ENCODE measurements around the gene TSKS.

TSKS gene

GRCh38 chr19:49764341-49764740 is 1.2 kb upstream of the TSKS start:
- ChIA-PET CTCF (interaction anchor here (0.6 kb wide), 1 partner anchor 47 kb away, joined by 4 read pairs; no protein-coding TSS in a partner anchor), POLR2A (ENCODE audit: low non-redundant PET) (no interaction called here)
- no peak for TF ChIP-seq CTCF (conservative IDR thresholded peaks at IDR 0.05; ENCODE audit: low read depth)
- no peak for DNase-seq (ENCODE audit: low spot score)
- peak overlapping the region; percentile 96 for H3K27ac ChIP-seq

- H3K27ac ChIP-seq, result peak overlapping the region; percentile 96
- ChIA-PET CTCF (interaction anchor here (0.6 kb wide), 1 partner anchor 10 kb away, joined by 3 read pairs; no protein-coding TSS in a partner anchor), POLR2A (ENCODE audit: low non-redundant PET) (no interaction called here)
- TF ChIP-seq CTCF (conservative IDR thresholded peaks at IDR 0.05; ENCODE audit: low read depth), result no peak
- DNase-seq (ENCODE audit: low spot score), result no peak
These were observed 1.3 kb downstream of the TSKS start for GRCh38 chr19:49761625-49762311.

GRCh38 chr19:49761249-49761624 is 1.9 kb downstream of the TSKS start:
- peak overlapping the region; percentile 96 for H3K27ac ChIP-seq
- no peak for TF ChIP-seq CTCF (conservative IDR thresholded peaks at IDR 0.05; ENCODE audit: low read depth)
- no peak for DNase-seq (ENCODE audit: low spot score)
- POLR2A ChIA-PET (ENCODE audit: low non-redundant PET), result no interaction called here
- CTCF ChIA-PET, result no interaction called here

- H3K27ac ChIP-seq, result peak overlapping the region; percentile 71
- DNase-seq (ENCODE audit: low spot score), result peak; percentile 23
- ChIA-PET POLR2A (ENCODE audit: low non-redundant PET) (no interaction called here), CTCF (no interaction called here)
- no peak for TF ChIP-seq CTCF (conservative IDR thresholded peaks at IDR 0.05; ENCODE audit: low read depth)
These were observed 4.8 kb downstream of the TSKS start for GRCh38 chr19:49758292-49758691.

- no peak for DNase-seq (ENCODE audit: low spot score)
- POLR2A ChIA-PET (ENCODE audit: low non-redundant PET), result no interaction called here
- H3K27ac ChIP-seq, result peak overlapping the region; percentile 59; the same call in 1 of the 2 replicates
- TF ChIP-seq CTCF (conservative IDR thresholded peaks at IDR 0.05; ENCODE audit: low read depth), result no peak
- CTCF ChIA-PET, result interaction anchor here (0.7 kb wide), 1 partner anchor 10 kb away, joined by 3 read pairs; no protein-coding TSS in a partner anchor
These were observed 7.2 kb downstream of the TSKS start for GRCh38 chr19:49755956-49756355.

GRCh38 chr19:49752701-49753100 is 10.4 kb downstream of the TSKS start:
- CTCF ChIA-PET, result interaction anchor here (0.7 kb wide), 1 partner anchor 660 kb away, joined by 3 read pairs; no protein-coding TSS in a partner anchor
- TF ChIP-seq CTCF (conservative IDR thresholded peaks at IDR 0.05; ENCODE audit: low read depth), result no peak
- POLR2A ChIA-PET (ENCODE audit: low non-redundant PET), result no interaction called here

More at GRCh38 chr19:49752701-49753100, 10.4 kb downstream of the TSKS start:
- no peak overlapping the region for H3K27ac ChIP-seq
- DNase-seq (ENCODE audit: low spot score), result no peak
